Measurements from ENCODE around the gene PLD4. TPM values are rescaled to one million over a fixed set of nuclear protein-coding genes. Genes with fewer than 3 reads are reported as not detected.
"Not testable (repeated sequence)": the region's sequence is repeated elsewhere in the genome, so short reads cannot be mapped to it uniquely, and the experiment has no call there.

PLD4 gene
- total RNA-seq, 2 donors from 2014 or later, result not detected

DNA sequence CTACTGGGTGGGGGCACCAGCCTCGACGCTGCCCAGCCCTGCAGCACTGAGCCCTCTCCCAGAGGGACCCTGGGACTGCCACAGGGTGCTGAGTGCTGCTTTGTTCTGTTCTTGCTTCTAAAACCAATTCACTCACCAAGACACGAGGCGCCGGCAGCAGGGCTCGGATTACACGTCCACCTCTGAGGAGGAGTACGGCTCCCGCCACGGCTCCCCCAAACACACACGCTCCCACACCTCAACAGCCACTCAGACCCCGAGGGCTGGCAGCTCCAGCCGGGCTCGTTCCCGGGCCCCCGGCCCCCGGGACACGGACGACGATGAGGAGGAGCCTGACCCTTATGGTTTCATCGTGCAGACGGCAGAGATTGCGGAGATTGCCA is 35.3 kb upstream of the PLD4 start:
- Histone ChIP-seq H3K4me1 (peaks cover 5% of the 10 kb centered on the region), H3K27me3 (no peaks in the 10 kb centered on the region), H3K4me3 (no peak overlapping the region), H3K27ac (no peak overlapping the region), H3K36me3 (replicated peaks in 1 of 2; ENCODE audit: insufficient read depth in 1 of 2, low read depth in 2 of 2) (peaks cover 0 to 4% of the 10 kb centered on the region in 2 donors), H3K9me3 (no peaks in the 10 kb centered on the region)
- 97 to 98% methylated on average over 19 to 21 of the region's 23 CpGs for WGBS, 2 donors
- no peak for DNase-seq
- no peak for TF ChIP-seq POLR2A (IDR thresholded peaks at IDR 0.05)
- TF ChIP-seq, protein P1, sequence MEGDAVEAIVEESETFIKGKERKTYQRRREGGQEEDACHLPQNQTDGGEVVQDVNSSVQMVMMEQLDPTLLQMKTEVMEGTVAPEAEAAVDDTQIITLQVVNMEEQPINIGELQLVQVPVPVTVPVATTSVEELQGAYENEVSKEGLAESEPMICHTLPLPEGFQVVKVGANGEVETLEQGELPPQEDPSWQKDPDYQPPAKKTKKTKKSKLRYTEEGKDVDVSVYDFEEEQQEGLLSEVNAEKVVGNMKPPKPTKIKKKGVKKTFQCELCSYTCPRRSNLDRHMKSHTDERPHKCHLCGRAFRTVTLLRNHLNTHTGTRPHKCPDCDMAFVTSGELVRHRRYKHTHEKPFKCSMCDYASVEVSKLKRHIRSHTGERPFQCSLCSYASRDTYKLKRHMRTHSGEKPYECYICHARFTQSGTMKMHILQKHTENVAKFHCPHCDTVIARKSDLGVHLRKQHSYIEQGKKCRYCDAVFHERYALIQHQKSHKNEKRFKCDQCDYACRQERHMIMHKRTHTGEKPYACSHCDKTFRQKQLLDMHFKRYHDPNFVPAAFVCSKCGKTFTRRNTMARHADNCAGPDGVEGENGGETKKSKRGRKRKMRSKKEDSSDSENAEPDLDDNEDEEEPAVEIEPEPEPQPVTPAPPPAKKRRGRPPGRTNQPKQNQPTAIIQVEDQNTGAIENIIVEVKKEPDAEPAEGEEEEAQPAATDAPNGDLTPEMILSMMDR (IDR thresholded peaks at IDR 0.05), result no peak
- intact Hi-C loops (cut with DNase I), result no loop called here
- no peak for ATAC-seq

DNA sequence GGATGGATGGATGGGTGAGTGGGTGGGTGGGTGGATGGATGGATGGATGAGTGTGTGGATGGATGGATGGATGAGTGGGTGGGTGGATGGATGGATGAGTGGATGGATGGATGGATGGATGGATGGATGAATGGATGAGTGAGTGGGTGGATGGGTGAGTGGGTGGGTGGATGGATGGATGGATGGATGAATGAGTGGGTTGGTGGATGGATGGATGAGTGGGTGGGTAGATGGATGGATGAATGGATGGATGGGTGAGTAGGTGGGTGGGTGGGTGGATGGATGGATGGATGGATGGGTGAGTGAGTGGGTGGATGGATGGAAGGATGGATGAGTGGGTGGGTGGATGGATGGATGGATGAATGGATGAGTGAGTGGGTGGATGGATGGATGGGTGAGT is 34.4 kb upstream of the PLD4 start:
- not testable (repeated sequence) for ATAC-seq

DNA sequence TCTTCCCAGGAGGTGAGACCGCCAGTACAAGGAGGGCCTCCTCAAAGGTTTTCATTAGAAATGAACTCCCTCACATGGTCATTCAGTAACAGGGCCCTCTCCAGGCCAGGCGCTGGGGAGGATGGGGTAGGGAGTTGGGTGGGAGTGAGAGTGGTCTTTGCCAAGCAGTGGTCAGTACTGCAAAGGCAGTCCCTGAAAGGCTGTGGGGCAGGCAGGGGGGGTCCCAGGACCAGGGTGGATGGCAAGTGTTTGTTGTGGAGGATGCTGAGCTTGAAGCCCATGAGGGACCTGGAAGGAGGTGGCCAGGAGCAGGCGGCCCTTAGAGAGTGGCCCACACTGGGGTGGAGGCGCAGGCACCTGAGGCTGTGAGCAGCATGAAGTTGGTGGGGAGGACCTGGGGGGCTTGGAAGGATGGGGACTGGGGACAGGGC is 33.5 kb upstream of the PLD4 start:
- whole genome bisulfite sequencing, 2 donors, result 94 to 99% methylated on average over 4 of the region's 4 CpGs
- TF ChIP-seq, protein P1 (IDR thresholded peaks at IDR 0.05), result no peak
- no peak for TF ChIP-seq POLR2A (IDR thresholded peaks at IDR 0.05)
- Histone ChIP-seq H3K36me3 (replicated peaks in 1 of 2; ENCODE audit: insufficient read depth in 1 of 2, low read depth in 2 of 2) (peaks cover 0 to 4% of the 10 kb centered on the region in 2 donors), H3K4me3 (no peak overlapping the region), H3K4me1 (peaks cover 20% of the 10 kb centered on the region), H3K27me3 (no peaks in the 10 kb centered on the region), H3K9me3 (no peaks in the 10 kb centered on the region), H3K27ac (no peak overlapping the region)
- intact Hi-C loops (cut with DNase I), result no loop called here
- peak in 1 of 4 donors; percentile 1 for DNase-seq
- no peak for ATAC-seq

More for the DNA sequence above, 34.4 kb upstream of the PLD4 start:
- H3K9me3 ChIP-seq; intact Hi-C loops (cut with DNase I); H3K27me3 ChIP-seq; DNase-seq; H3K36me3 ChIP-seq (replicated peaks in 1 of 2; ENCODE audit: insufficient read depth in 1 of 2, low read depth in 2 of 2); H3K4me3 ChIP-seq; H3K27ac ChIP-seq: not testable (repeated sequence)
- H3K4me1 ChIP-seq, result peaks cover 11% of the 10 kb centered on the region

DNA sequence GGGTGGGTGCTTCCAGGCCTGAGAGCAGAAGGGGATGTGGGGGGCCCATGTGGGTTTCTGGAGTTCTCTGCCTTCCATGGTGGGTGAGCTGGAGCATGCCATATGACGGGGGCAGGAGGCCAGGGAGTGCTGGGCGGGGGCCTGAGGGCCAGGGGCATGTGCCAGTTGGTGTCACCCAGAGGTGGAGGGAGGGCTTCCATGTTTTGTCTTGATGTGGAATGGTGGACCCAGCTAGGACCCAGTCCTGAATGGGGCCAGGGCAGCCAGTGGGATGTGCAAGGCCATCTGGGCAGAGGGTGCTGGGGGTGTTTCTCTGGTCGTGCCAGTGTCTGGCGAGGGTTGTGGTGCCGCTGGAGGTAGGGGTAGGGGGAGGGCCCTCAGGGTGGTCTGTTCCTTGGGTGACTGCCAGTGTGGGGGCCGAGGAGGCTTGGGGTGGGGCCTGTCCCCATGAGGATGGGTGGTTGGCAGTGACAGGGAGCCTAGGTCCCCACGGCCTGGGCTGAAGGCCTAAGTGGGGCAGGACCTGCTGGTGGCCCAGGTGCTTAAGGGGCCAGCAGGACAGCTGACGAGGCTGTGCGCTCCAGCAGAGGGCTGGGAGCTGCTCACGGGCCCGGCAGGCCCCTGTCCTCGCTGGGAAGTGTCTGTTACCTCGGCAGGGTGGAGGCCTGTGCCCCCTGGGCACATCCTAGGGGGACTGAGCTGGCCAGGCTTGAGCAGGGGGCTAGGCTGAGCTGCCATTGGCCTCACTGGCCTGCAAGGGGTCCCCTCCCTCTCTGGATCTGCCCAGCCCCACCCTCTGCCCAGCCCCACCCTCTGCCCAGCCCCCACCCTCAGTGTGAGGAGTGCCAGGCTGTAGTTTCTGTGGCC is 32.8 kb upstream of the PLD4 start:
- intact Hi-C loops (cut with DNase I), result no loop called here
- no peak for TF ChIP-seq POLR2A (IDR thresholded peaks at IDR 0.05)
- TF ChIP-seq, protein P1 (IDR thresholded peaks at IDR 0.05), result no peak
- Histone ChIP-seq H3K27ac (no peak overlapping the region), H3K27me3 (no peaks in the 10 kb centered on the region), H3K9me3 (no peaks in the 10 kb centered on the region), H3K36me3 (replicated peaks in 1 of 2; ENCODE audit: insufficient read depth in 1 of 2, low read depth in 2 of 2) (peaks cover 0 to 4% of the 10 kb centered on the region in 2 donors), H3K4me1 (peaks cover 27% of the 10 kb centered on the region), H3K4me3 (no peak overlapping the region)
- ATAC-seq (no peak), DNase-seq (peak; percentile 1 to 20 (median 8))
- 79 to 100% methylated on average over 3 to 13 of the region's 13 CpGs for WGBS, 2 donors

DNA sequence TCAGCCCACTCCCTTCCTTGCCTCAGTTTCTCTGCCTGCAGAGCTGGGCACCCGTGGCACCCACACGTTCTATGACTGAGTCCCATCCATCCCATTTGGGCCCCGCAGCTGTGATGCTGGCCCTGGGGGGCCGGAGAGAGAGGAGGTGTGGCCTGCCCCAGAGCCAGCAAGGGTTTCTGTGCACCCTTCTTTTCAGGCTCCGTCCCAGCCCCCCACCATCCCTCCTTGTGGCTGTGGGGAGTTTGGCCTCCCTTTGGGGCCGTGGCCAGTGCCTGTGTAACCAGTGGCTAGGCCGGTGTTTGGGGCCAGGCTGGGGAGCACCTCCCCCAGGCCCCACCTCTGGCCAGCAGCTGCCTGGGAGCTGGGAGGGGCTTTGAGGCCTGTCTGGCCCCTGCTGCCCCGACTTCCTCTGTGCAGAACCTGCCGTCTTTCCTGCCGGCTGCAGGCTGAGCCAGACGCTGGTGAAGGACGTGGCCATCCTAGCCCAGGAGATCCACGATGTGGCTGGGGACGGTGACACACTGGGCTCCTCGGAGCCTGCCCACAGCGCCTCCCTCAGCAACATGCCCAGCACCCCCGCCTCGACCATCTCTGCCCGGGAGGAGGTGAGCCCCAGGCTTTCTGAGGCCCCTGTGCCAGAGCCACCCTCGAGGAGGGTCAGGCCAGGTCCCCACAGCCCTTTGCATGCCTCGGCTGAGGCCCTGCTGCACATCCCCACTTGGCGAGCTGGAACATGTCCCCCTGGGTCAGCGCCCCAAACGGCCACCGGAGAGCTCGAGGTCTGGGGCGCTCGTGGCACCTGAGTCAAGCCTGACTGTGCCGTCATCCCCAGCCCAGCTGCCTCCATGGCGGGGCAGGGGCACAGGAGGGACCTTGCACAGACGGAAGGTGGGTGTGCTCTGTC is 31.9 kb upstream of the PLD4 start:
- Histone ChIP-seq H3K36me3 (replicated peaks in 1 of 2; ENCODE audit: insufficient read depth in 1 of 2, low read depth in 2 of 2) (no peaks in the 10 kb centered on the region), H3K4me1 (peaks cover 32% of the 10 kb centered on the region), H3K4me3 (no peak overlapping the region), H3K27me3 (no peaks in the 10 kb centered on the region), H3K9me3 (no peaks in the 10 kb centered on the region), H3K27ac (no peak overlapping the region)
- WGBS, 2 donors, result 87% methylated on average over 22 of the region's 31 CpGs; no CpG with 5 or more reads in 1 of the 2 donors
- DNase-seq, result peak in 1 of 4 donors; percentile 9
- TF ChIP-seq POLR2A (IDR thresholded peaks at IDR 0.05), result no peak
- TF ChIP-seq, protein P1 (IDR thresholded peaks at IDR 0.05), result no peak
- ATAC-seq, result no peak
- intact Hi-C loops (cut with DNase I), result no loop called here

Measured in body of pancreas (tissue), 4 donors.